HepG2 (cell line): Measurements from ENCODE around the gene RPS6KB2. TPM values are rescaled to one million over a fixed set of nuclear protein-coding genes. Genes with fewer than 3 reads are reported as not detected.
A peak's percentile ranks its signal among the peaks of the same experiment; 100 is the strongest.

Experiments used
- CTCF ChIP-seq: sonication (generic); formaldehyde crosslinking; IDR thresholded peaks from 2 replicates; pipeline ENCODE4 v1.5.0; 2020; ENCODE audit warnings: mild to moderate bottlenecking, missing genetic modification reagents, moderate library complexity
- FOXK1 ChIP-seq: sonication (generic); formaldehyde crosslinking; IDR thresholded peaks from 2 replicates; pipeline ENCODE4 v1.4.0; 2020; ENCODE audit warnings: low read depth, missing genetic modification reagents, borderline replicate concordance
- KDM6A ChIP-seq: IDR thresholded peaks from 2 replicates; pipeline ENCODE4 v1.6.1; 2016; ENCODE audit warnings: low read depth
- POLR2A ChIP-seq, 2 experiments: IDR thresholded peaks; 2 replicates each; pipeline ENCODE4 v1.6.1; 2011; ENCODE audit warnings: low read depth in 2 of 2, low read length in 2 of 2, mild to moderate bottlenecking in 1 of 2, moderate library complexity in 1 of 2; ENCODE audit not compliant: insufficient read depth in 1 of 2
- SAP130 ChIP-seq: IDR thresholded peaks from 2 replicates; pipeline ENCODE4 v1.6.1; 2016; ENCODE audit warnings: low read depth
- YY1 ChIP-seq: IDR thresholded peaks from 2 replicates; pipeline ENCODE4 v1.6.1; 2011; ENCODE audit warnings: low read length, low read depth, moderate library complexity, mild to moderate bottlenecking; ENCODE audit not compliant: insufficient read depth, insufficient replicate concordance
- ZBTB2 ChIP-seq: sonication (generic); formaldehyde crosslinking; IDR thresholded peaks from 2 replicates; pipeline ENCODE4 v1.8.0; 2022; ENCODE audit warnings: low read depth, missing genetic modification reagents
- ZGPAT ChIP-seq: IDR thresholded peaks from 2 replicates; pipeline ENCODE4 v1.6.1; 2016; ENCODE audit warnings: mild to moderate bottlenecking
- ZNF230 ChIP-seq: sonication (generic); formaldehyde crosslinking; IDR thresholded peaks from 2 replicates; pipeline ENCODE4 v1.4.0; 2020; ENCODE audit warnings: mild to moderate bottlenecking, missing genetic modification reagents
- ZNF343 ChIP-seq: sonication (generic); formaldehyde crosslinking; IDR thresholded peaks from 2 replicates; pipeline ENCODE4 v1.4.0; 2020; ENCODE audit warnings: mild to moderate bottlenecking, missing genetic modification reagents
- ZNF841 ChIP-seq: sonication (generic); formaldehyde crosslinking; IDR thresholded peaks from 2 replicates; pipeline ENCODE4 v1.8.1; 2023; ENCODE audit warnings: missing genetic modification reagents, borderline replicate concordance
- ZSCAN21 ChIP-seq: sonication (generic); formaldehyde crosslinking; IDR thresholded peaks from 2 replicates; pipeline ENCODE4 v1.8.0; 2022; ENCODE audit warnings: mild to moderate bottlenecking, missing genetic modification reagents, moderate library complexity, borderline replicate concordance
- polyA plus RNA-seq, 8 experiments: library from polyadenylated mRNA; depleted of rRNA in 3 of 8; stranded (reverse) in 7 of 8; unstranded in 1 of 8; fragments of >200 nt; fragmentation: Illumina TruSeq in 4 of 8; extraction: Trizol in 4 of 8; gene quantifications; 2 replicates each; pipeline versions ENCODE4 v1.2.1 to v1.2.3, GENCODE V29; 2011 to 2016; ENCODE audit warnings: low read depth in 4 of 8, missing spikeins in 1 of 8, mixed read lengths in 1 of 8; ENCODE audit not compliant: insufficient read depth in 1 of 8
- total RNA-seq, 5 experiments: library from RNA; depleted of rRNA; stranded (reverse); fragments of >200 nt; fragmentation: Illumina TruSeq; extraction: Trizol; gene quantifications; 2 replicates each; pipeline ENCODE4 v1.2.3, GENCODE V29; 2016; ENCODE audit warnings: low read depth in 1 of 5
- TF ChIP-seq, protein P1 (sequence below): IDR thresholded peaks from 2 replicates; pipeline ENCODE4 v1.4.0; 2020; ENCODE audit warnings: mild to moderate bottlenecking, missing genetic modification reagents
- TF ChIP-seq, protein P2 (sequence below): sonication (generic); formaldehyde crosslinking; IDR thresholded peaks from 2 replicates; pipeline ENCODE4 v1.4.0; 2020; ENCODE audit warnings: missing genetic modification reagents, borderline replicate concordance
- TF ChIP-seq, protein P3 (sequence below): sonication (generic); formaldehyde crosslinking; conservative IDR thresholded peaks from 2 replicates; pipeline ENCODE4 v1.8.0; 2022; ENCODE audit warnings: mild to moderate bottlenecking, moderate library complexity, missing genetic modification reagents

The RPS6KB2 gene
- total and polyA plus RNA-seq, 2 of the 13 experiments (the other 11 are each of a cell fraction or from before 2014, with no cell fraction given): 52.9 to 54.8 TPM

GRCh38 chr11:67401495-67402191, 26.7 kb upstream of the RPS6KB2 start, which contains the start of gene PPP1CA (continued):
- TF ChIP-seq, protein P1, sequence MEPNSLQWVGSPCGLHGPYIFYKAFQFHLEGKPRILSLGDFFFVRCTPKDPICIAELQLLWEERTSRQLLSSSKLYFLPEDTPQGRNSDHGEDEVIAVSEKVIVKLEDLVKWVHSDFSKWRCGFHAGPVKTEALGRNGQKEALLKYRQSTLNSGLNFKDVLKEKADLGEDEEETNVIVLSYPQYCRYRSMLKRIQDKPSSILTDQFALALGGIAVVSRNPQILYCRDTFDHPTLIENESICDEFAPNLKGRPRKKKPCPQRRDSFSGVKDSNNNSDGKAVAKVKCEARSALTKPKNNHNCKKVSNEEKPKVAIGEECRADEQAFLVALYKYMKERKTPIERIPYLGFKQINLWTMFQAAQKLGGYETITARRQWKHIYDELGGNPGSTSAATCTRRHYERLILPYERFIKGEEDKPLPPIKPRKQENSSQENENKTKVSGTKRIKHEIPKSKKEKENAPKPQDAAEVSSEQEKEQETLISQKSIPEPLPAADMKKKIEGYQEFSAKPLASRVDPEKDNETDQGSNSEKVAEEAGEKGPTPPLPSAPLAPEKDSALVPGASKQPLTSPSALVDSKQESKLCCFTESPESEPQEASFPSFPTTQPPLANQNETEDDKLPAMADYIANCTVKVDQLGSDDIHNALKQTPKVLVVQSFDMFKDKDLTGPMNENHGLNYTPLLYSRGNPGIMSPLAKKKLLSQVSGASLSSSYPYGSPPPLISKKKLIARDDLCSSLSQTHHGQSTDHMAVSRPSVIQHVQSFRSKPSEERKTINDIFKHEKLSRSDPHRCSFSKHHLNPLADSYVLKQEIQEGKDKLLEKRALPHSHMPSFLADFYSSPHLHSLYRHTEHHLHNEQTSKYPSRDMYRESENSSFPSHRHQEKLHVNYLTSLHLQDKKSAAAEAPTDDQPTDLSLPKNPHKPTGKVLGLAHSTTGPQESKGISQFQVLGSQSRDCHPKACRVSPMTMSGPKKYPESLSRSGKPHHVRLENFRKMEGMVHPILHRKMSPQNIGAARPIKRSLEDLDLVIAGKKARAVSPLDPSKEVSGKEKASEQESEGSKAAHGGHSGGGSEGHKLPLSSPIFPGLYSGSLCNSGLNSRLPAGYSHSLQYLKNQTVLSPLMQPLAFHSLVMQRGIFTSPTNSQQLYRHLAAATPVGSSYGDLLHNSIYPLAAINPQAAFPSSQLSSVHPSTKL (CRISPR knock-in tag): 0 out of 2 replicates have a peak, but pooled peaks have one; percentile 1
- TF ChIP-seq KDM6A: no peak
- peak; percentile 7; the same call in 1 of the 2 replicates for TF ChIP-seq ZGPAT (CRISPR knock-in tag)
- peak; percentile 68 for TF ChIP-seq SAP130
- peak; percentile 34; the same call in 1 of the 2 replicates for TF ChIP-seq ZNF230 (CRISPR knock-in tag)
- peak; percentile 88 for TF ChIP-seq YY1
- TF ChIP-seq ZBTB2 (CRISPR knock-in tag): peak; percentile 26; the same call in 1 of the 2 replicates
- peak; percentile 66; the same call in 1 of the 2 replicates for TF ChIP-seq ZSCAN21 (CRISPR knock-in tag)
- no peak for TF ChIP-seq ZNF343
- TF ChIP-seq ZNF841 (CRISPR knock-in tag): no peak
- TF ChIP-seq CTCF (CRISPR knock-in tag): peak; percentile 63
- TF ChIP-seq, protein P2, sequence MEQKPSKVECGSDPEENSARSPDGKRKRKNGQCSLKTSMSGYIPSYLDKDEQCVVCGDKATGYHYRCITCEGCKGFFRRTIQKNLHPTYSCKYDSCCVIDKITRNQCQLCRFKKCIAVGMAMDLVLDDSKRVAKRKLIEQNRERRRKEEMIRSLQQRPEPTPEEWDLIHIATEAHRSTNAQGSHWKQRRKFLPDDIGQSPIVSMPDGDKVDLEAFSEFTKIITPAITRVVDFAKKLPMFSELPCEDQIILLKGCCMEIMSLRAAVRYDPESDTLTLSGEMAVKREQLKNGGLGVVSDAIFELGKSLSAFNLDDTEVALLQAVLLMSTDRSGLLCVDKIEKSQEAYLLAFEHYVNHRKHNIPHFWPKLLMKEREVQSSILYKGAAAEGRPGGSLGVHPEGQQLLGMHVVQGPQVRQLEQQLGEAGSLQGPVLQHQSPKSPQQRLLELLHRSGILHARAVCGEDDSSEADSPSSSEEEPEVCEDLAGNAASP (CRISPR knock-in tag): no peak
- 0 out of 2 replicates have a peak, but pooled peaks have one; percentile 16 for TF ChIP-seq FOXK1 (CRISPR knock-in tag)
- TF ChIP-seq POLR2A (IDR thresholded peaks at IDR 0.05; ENCODE audit: insufficient read depth in 1 of 2, low read depth in 2 of 2, low read length in 2 of 2): peak; percentile 69 to 92
- TF ChIP-seq, protein P3, sequence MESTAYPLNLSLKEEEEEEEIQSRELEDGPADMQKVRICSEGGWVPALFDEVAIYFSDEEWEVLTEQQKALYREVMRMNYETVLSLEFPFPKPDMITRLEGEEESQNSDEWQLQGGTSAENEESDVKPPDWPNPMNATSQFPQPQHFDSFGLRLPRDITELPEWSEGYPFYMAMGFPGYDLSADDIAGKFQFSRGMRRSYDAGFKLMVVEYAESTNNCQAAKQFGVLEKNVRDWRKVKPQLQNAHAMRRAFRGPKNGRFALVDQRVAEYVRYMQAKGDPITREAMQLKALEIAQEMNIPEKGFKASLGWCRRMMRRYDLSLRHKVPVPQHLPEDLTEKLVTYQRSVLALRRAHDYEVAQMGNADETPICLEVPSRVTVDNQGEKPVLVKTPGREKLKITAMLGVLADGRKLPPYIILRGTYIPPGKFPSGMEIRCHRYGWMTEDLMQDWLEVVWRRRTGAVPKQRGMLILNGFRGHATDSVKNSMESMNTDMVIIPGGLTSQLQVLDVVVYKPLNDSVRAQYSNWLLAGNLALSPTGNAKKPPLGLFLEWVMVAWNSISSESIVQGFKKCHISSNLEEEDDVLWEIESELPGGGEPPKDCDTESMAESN (CRISPR knock-in tag): peak; percentile 18; the same call in 1 of the 2 replicates
